AG10803 (cell line): ENCODE data around the gene PFN1.
A peak's percentile ranks its signal among the peaks of the same experiment; 100 is the strongest.
"Not testable (repeated sequence)": the region's sequence is repeated elsewhere in the genome, so short reads cannot be mapped to it uniquely, and the experiment has no call there.

Experiments used
- DNase-seq: peaks from one replicate; pipeline ENCODE4 v3.0.0; 2010; ENCODE audit warnings: low read depth
- H3K4me3 ChIP-seq: 2 replicates; pipeline ENCODE4 v1.5.1; 2011; ENCODE audit warnings: mild to moderate bottlenecking, low read length, control low read depth
- CTCF ChIP-seq: conservative IDR thresholded peaks from 2 replicates; pipeline ENCODE4 v1.5.1; 2011; ENCODE audit warnings: mild to moderate bottlenecking, low read length, control low read depth, inconsistent platforms

PFN1 gene

GRCh38 chr17:4933646-4934045 lies 14.7 kb downstream of the PFN1 start:
- TF ChIP-seq CTCF, result no peak
- no peak overlapping the region for H3K4me3 ChIP-seq
- DNase-seq, result no peak

- no peak for DNase-seq
- no peak for TF ChIP-seq CTCF
- H3K4me3 ChIP-seq, result no peak overlapping the region
Measured at GRCh38 chr17:4932756-4933155, 15.6 kb downstream of the PFN1 start.

- no peak within 1 kb of the TSS for H3K4me3 ChIP-seq
- DNase-seq, result no peak
- no peak for TF ChIP-seq CTCF
Measured at GRCh38 chr17:4931963-4932362, 16.4 kb downstream of the PFN1 start, which contains the start of gene GP1BA. TSS of gene GP1BA (plus strand) at chr17:4932277. CDS start at chr17:4932605, 328 bp downstream.

GRCh38 chr17:4928881-4929280 lies 19.4 kb downstream of the PFN1 start:
- DNase-seq, result no peak
- H3K4me3 ChIP-seq, result no peak overlapping the region
- TF ChIP-seq CTCF, result no peak

- not testable (repeated sequence) for DNase-seq, H3K4me3 ChIP-seq
Measured at GRCh38 chr17:4926577-4927335, 21.6 kb downstream of the PFN1 start.

GRCh38 chr17:4921320-4921719 lies 27.0 kb downstream of the PFN1 start:
- no peak for TF ChIP-seq CTCF
- H3K4me3 ChIP-seq, result no peak overlapping the region

GRCh38 chr17:4920351-4921048 lies 27.8 kb downstream of the PFN1 start:
- DNase-seq, result peak; percentile 66
- no peak overlapping the region for H3K4me3 ChIP-seq
- no peak for TF ChIP-seq CTCF

More at GRCh38 chr17:4921320-4921719, 27.0 kb downstream of the PFN1 start:
- no peak for DNase-seq
